Left ventricle myocardium inferior (tissue), 1 donor: ENCODE data around the gene ACER3. TPM values are rescaled to one million over a fixed set of nuclear protein-coding genes. Genes with fewer than 3 reads are reported as not detected.

ENCODE experiments used
- DNase-seq: peaks from one replicate; pipeline ENCODE4 v3.0.0-alpha.2; 2020
- H3K27ac ChIP-seq: fragments of 200-600 bp; replicated peaks from 2 replicates; pipeline ENCODE4 v1.8.0; 2021
- H3K27me3 ChIP-seq: fragments of 200-600 bp; 2 replicates; pipeline ENCODE4 v1.8.0; 2021; ENCODE audit warnings: low read depth
- H3K36me3 ChIP-seq: fragments of 200-600 bp; 2 replicates; pipeline ENCODE4 v1.8.0; 2021
- H3K4me1 ChIP-seq: fragments of 200-600 bp; 2 replicates; pipeline ENCODE4 v1.8.0; 2021
- H3K4me3 ChIP-seq: fragments of 200-600 bp; 2 replicates; pipeline ENCODE4 v1.8.0; 2021; ENCODE audit warnings: mild to moderate bottlenecking, moderate library complexity
- H3K9me3 ChIP-seq: fragments of 200-600 bp; replicated peaks from 2 replicates; pipeline ENCODE4 v1.8.0; 2021
- intact Hi-C: fragments of 100-400 bp; cut with micrococcal nuclease; formaldehyde crosslinking; loops from one replicate; pipeline ENCODE4 v1.11.0; 2022
- total RNA-seq: library from RNA; stranded (reverse); fragmentation: NEBNext Ultra II Directional; extraction: Animal tissue kit (Norgen Biotek cat#: 25700); gene quantifications from one replicate; pipeline ENCODE4 v1.2.1, GENCODE V29; 2021
- TF ChIP-seq, protein P1 (sequence below): fragments of 200-600 bp; IDR thresholded peaks from 2 replicates; pipeline ENCODE4 v1.8.0; 2021; ENCODE audit warnings: antibody characterized with exemption, mild to moderate bottlenecking, borderline replicate concordance
- donor health status: DM: no; HTN: yes; CAD: no; lungs with severe emphysema.

ACER3 gene
- total RNA-seq, 1 donor from 2014 or later, result 8.5 TPM

DNA sequence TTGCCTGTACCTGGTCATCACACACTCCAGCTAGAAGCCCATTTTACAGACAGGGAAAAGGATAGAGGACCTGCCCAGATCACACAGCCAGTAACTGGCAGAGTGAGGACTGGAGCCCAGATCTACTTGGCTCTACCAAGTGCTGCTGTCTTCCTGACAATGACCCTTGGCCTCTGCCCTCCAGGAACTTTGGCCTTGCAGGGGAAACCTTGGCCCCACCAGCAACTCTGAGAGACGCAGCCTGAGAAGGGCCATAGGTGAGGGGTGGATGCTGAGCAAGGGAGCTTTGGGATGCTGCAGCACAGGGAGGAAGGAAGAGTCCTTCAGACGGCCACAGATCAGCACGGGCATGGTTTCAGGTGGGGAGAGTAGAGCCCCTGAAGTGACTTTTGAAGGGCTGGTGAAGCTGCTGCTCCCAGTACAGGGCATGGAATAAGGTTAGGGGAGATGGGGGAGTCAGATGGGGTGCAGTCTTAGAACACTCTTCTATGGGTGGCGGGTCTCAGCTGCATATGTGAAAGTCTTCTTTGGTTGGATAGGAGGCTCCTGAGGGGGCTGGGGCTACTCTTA lies 204.0 kb downstream of the ACER3 start:
- intact Hi-C loops, result no loop called here
- TF ChIP-seq, protein P1, sequence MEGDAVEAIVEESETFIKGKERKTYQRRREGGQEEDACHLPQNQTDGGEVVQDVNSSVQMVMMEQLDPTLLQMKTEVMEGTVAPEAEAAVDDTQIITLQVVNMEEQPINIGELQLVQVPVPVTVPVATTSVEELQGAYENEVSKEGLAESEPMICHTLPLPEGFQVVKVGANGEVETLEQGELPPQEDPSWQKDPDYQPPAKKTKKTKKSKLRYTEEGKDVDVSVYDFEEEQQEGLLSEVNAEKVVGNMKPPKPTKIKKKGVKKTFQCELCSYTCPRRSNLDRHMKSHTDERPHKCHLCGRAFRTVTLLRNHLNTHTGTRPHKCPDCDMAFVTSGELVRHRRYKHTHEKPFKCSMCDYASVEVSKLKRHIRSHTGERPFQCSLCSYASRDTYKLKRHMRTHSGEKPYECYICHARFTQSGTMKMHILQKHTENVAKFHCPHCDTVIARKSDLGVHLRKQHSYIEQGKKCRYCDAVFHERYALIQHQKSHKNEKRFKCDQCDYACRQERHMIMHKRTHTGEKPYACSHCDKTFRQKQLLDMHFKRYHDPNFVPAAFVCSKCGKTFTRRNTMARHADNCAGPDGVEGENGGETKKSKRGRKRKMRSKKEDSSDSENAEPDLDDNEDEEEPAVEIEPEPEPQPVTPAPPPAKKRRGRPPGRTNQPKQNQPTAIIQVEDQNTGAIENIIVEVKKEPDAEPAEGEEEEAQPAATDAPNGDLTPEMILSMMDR, result no peak
- Histone ChIP-seq H3K9me3 (peaks cover 12% of the 10 kb centered on the region), H3K27ac (no peak overlapping the region), H3K36me3 (no peaks in the 10 kb centered on the region), H3K4me3 (no peak overlapping the region), H3K27me3 (no peaks in the 10 kb centered on the region), H3K4me1 (peaks cover 25% of the 10 kb centered on the region)
- no peak for DNase-seq

DNA sequence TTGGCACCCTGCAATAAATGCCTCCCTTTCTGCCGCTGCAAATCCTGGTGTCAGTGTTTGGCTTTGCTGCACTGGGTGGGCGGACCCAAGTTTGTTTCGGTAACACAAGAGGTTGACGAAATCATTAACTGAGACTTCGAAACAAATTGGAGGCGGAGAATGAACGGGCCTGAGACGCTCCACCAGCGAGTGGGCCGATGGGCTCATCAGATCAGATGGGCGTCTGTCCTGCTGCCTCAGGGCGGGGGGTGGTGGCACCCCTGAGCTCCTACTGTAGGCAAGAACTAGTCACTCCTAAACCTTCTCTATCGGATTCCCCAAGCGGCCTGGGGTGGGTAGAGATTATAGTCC lies 205.1 kb downstream of the ACER3 start:
- Histone ChIP-seq H3K4me1 (peaks cover 25% of the 10 kb centered on the region), H3K27ac (peak overlapping the region; percentile 89), H3K9me3 (peaks cover 12% of the 10 kb centered on the region), H3K27me3 (no peaks in the 10 kb centered on the region), H3K36me3 (no peaks in the 10 kb centered on the region), H3K4me3 (peak overlapping the region; percentile 76)
- TF ChIP-seq, protein P1, result no peak
- DNase-seq, result peak; percentile 41
- intact Hi-C loops, result no loop called here

DNA sequence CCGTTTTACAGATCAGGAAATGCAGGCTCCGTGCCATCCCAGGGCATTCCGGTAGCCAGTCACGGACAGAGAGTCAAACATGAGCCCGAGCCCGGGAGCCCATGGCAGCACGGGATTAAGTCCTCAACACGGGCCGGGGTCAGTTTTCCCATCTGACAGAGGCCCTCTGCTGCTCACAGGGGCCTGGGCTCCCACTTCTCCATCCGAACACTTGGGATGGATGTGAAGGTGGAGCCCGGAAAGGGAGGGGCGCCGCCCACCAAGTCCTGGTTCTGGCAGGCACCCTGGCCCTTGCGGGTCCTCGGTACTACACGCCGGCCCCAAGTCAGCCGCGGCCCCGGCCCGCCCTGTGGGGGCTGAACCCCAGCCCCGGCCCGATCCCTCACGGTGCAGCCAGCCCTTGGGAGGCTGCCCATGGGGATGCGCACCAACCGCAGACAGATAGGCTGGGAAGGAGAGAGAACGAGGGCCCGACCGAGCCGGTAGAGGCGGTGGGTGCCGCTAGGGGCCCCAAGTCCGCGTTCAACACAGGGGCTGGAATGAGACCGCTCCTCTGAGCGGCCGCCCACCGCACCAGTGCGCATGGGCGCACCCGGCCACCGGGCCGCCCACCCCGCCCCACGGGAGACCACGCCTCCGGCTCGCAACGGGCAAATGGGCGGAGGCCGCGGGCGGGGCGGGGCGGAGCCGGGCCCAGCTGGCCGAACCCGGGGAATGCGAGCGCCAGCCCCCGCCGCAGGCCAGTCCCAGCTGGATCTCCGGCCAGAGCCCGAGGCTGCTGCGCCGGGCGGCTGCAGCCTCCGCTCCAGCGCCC lies 205.7 kb downstream of the ACER3 start, which contains the start of gene CAPN5:
TSS of gene CAPN5 (plus strand) at position 743 of the 814 bp plus-strand sequence. CDS start 17,916 bp downstream, outside the sequence.
- DNase-seq, result peak; percentile 92
- intact Hi-C loops, result no loop called here
- TF ChIP-seq, protein P1, result peak; percentile 43
- peak within 1 kb of the TSS; percentile 76 for H3K4me3 ChIP-seq
- H3K27ac ChIP-seq, result peak within 1 kb of the TSS; percentile 89
- H3K4me1 ChIP-seq, result peaks cover 25% of the 10 kb centered on the region
- H3K27me3 ChIP-seq, result no peaks in the 10 kb centered on the region
- H3K9me3 ChIP-seq, result peaks cover 7% of the 10 kb centered on the region
- no peaks in the 10 kb centered on the region for H3K36me3 ChIP-seq

DNA sequence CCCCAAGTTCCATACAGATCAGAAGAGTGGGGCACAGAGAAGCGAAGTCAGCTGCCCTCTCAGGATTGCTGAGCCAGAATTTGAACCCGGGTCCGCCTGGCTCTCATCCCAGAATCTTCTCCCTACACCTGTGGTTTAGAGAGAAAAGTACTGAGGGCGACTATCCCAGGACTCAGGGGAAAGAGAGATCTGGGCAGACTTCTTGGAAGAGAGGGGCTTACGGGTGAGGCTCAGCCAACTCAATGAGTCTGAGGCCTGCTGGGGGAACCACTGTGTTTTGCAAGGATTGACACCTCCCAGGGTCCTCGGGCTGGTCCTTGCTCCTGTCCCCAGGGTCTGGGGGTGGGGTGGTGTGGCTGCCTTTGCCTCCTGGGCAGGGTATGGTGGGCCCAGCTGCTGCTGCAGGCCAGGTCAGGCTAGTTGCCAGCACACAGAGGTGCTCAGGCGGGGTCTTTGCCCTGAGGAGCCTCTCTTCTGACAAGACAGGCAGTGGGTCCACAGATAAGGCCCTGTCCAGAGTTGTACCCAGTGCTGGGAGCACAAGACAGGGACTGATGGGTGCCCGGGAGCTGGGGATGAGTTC lies 207.2 kb downstream of the ACER3 start:
- no peak for DNase-seq
- Histone ChIP-seq H3K4me3 (peak overlapping the region; percentile 76), H3K9me3 (no peaks in the 10 kb centered on the region), H3K4me1 (peaks cover 37% of the 10 kb centered on the region), H3K36me3 (no peaks in the 10 kb centered on the region), H3K27ac (peak overlapping the region; percentile 89), H3K27me3 (no peaks in the 10 kb centered on the region)
- intact Hi-C loops, result no loop called here
- TF ChIP-seq, protein P1, result no peak

DNA sequence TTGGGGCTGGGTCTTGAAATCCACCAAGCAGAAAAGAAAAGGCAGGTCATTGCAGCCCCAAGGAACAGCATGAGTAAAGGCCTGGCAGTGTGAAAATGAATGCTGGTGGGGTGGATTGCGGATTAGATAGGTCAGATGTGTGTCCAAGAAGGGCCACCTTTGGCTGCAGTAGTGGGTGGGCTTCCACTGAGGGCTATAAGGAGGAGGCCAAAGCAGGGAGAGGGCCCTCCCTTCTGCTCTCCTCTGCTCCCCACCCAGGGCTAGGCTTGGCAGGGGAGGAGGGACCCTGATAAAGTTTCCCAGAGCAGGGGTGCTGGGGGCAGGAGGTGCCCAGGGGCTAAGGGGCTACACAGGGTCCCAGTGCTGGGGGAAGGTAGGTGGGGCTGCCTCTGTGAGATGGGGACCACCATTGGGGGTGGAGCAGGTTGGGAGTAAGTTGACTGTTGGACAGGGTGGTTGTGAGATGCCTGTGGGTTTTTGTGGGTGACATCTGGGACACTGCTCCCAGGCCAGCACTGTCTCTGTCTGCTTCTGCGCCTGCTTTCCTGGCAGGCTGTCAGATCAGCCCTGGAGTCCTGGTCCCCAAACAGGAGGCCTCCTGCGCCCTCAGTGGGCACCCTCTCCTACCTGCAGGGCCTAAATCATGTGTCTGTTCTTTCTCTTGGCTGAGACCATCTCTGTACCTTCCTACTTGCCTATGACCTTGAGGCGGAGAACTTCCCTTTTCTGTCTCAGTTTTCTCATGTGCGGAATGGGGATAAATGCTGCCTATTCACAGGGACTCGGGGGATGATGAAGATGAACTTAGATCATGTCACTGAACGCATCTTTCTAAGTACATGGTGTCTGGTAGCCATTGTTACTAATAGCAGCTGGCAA lies 208.0 kb downstream of the ACER3 start:
- intact Hi-C loops, result no loop called here
- peak overlapping the region; percentile 76 for H3K4me3 ChIP-seq
- TF ChIP-seq, protein P1, result no peak
- no peaks in the 10 kb centered on the region for H3K9me3 ChIP-seq
- DNase-seq, result no peak
- peak overlapping the region; percentile 8 for H3K27ac ChIP-seq
- H3K36me3 ChIP-seq, result no peaks in the 10 kb centered on the region
- no peaks in the 10 kb centered on the region for H3K27me3 ChIP-seq
- H3K4me1 ChIP-seq, result peaks cover 45% of the 10 kb centered on the region
